Trophoblast cell (in vitro differentiated cells and primary cell): ENCODE results near the gene RNU1-1.
"Not testable (repeated sequence)": the region's sequence is repeated elsewhere in the genome, so short reads cannot be mapped to it uniquely, and the experiment has no call there.

Source experiments
- DNase-seq, 2 donors: peaks; one replicate each; pipeline ENCODE4 v3.0.0-alpha.2; 2016
- H2AFZ ChIP-seq: 2 replicates; pipeline ENCODE4 v1.6.1; 2013; ENCODE audit warnings: low read length, moderate library complexity, mild to moderate bottlenecking; ENCODE audit not compliant: insufficient read depth, poor library complexity
- H2AK5ac ChIP-seq: 2 replicates; pipeline ENCODE4 v1.6.1; 2013; ENCODE audit warnings: mild to moderate bottlenecking, low read length
- H2BK120ac ChIP-seq: 2 replicates; pipeline ENCODE4 v1.6.1; 2013; ENCODE audit warnings: low read length, mild to moderate bottlenecking, moderate library complexity; ENCODE audit not compliant: insufficient read depth, poor library complexity
- H2BK12ac ChIP-seq: 2 replicates; pipeline ENCODE4 v1.6.1; 2013; ENCODE audit warnings: mild to moderate bottlenecking, low read length, moderate library complexity
- H2BK5ac ChIP-seq: 2 replicates; pipeline ENCODE4 v1.6.1; 2013; ENCODE audit warnings: low read length, low read depth, moderate library complexity, mild to moderate bottlenecking; ENCODE audit not compliant: poor library complexity
- H3K14ac ChIP-seq: 2 replicates; pipeline ENCODE4 v1.6.1; 2013; ENCODE audit warnings: mild to moderate bottlenecking, low read length
- H3K18ac ChIP-seq: 2 replicates; pipeline ENCODE4 v1.6.1; 2013; ENCODE audit warnings: mild to moderate bottlenecking, low read length
- H3K23ac ChIP-seq: 2 replicates; pipeline ENCODE4 v1.6.1; 2013; ENCODE audit warnings: low read length
- H3K27ac ChIP-seq: 2 replicates; pipeline ENCODE4 v1.5.1; 2013; ENCODE audit warnings: low read depth, mild to moderate bottlenecking, inconsistent platforms, low read length, moderate library complexity
- H3K27me3 ChIP-seq: 2 replicates; pipeline ENCODE4 v1.6.1; 2013; ENCODE audit warnings: inconsistent platforms, mild to moderate bottlenecking, low read length, moderate library complexity; ENCODE audit not compliant: insufficient read depth
- H3K36me3 ChIP-seq, 2 experiments: 1 replicate in 1 of 2; 2 replicates in 1 of 2; pipeline ENCODE4 v1.6.1; 2013; ENCODE audit warnings: low read length in 2 of 2, mild to moderate bottlenecking in 2 of 2, moderate library complexity in 1 of 2; ENCODE audit not compliant: insufficient read depth in 2 of 2, control insufficient read depth in 1 of 2
- H3K4ac ChIP-seq: 2 replicates; pipeline ENCODE4 v1.6.1; 2013; ENCODE audit warnings: low read depth, mild to moderate bottlenecking, low read length, moderate library complexity
- H3K4me1 ChIP-seq, 2 experiments: 1 replicate in 1 of 2; 2 replicates in 1 of 2; pipeline ENCODE4 v1.6.1; 2013; ENCODE audit warnings: low read length in 2 of 2, mild to moderate bottlenecking in 2 of 2, moderate library complexity in 1 of 2; ENCODE audit not compliant: insufficient read depth in 2 of 2, control insufficient read depth in 1 of 2
- H3K4me2 ChIP-seq: 2 replicates; pipeline ENCODE4 v1.6.1; 2013; ENCODE audit warnings: inconsistent platforms, mild to moderate bottlenecking, low read length, moderate library complexity
- H3K4me3 ChIP-seq: 2 replicates; pipeline ENCODE4 v1.5.1; 2013; ENCODE audit warnings: mild to moderate bottlenecking, low read depth, low read length, inconsistent platforms
- H3K79me1 ChIP-seq: one replicate; pipeline ENCODE4 v1.6.1; 2013; ENCODE audit warnings: low read length
- H3K79me2 ChIP-seq: 2 replicates; pipeline ENCODE4 v1.6.1; 2013; ENCODE audit warnings: low read length, mild to moderate bottlenecking; ENCODE audit not compliant: control insufficient read depth, insufficient read depth, poor library complexity
- H3K9ac ChIP-seq: 2 replicates; pipeline ENCODE4 v1.6.1; 2013; ENCODE audit warnings: mild to moderate bottlenecking, low read length
- H3K9me3 ChIP-seq: 2 replicates; pipeline ENCODE4 v1.6.1; 2013; ENCODE audit warnings: low read depth, mild to moderate bottlenecking, control low read depth, inconsistent platforms, low read length; ENCODE audit not compliant: insufficient read depth
- H4K12ac ChIP-seq: 2 replicates; pipeline ENCODE4 v1.6.1; 2013; ENCODE audit warnings: low read depth, mild to moderate bottlenecking, low read length, moderate library complexity
- H4K8ac ChIP-seq: 2 replicates; pipeline ENCODE4 v1.6.1; 2013; ENCODE audit warnings: low read depth, mild to moderate bottlenecking, low read length, moderate library complexity
- H4K91ac ChIP-seq: one replicate; pipeline ENCODE4 v1.6.1; 2013; ENCODE audit warnings: low read depth, mild to moderate bottlenecking, low read length, moderate library complexity
- WGBS: extraction: QIAGEN DNeasy Blood & Tissue Kit; methylation state at CpG from one replicate; pipeline ENCODE4 v1.1.7; 2013; ENCODE audit warnings: missing lambda C conversion rate; ENCODE audit not compliant: insufficient read length, insufficient coverage; ENCODE audit errors: extremely low coverage; 5-methylcytosine and 5-hydroxymethylcytosine counted together

The RNU1-1 gene

GRCh38 chr1:16547502-16548241 is 33.6 kb upstream of the RNU1-1 start:
- not testable (repeated sequence) for H2BK12ac ChIP-seq, H3K27ac ChIP-seq, H2BK5ac ChIP-seq, H4K12ac ChIP-seq, H3K4me3 ChIP-seq, H3K9ac ChIP-seq, H3K18ac ChIP-seq, H4K91ac ChIP-seq, H3K14ac ChIP-seq, H3K9me3 ChIP-seq, H3K79me2 ChIP-seq, H3K4ac ChIP-seq, H3K79me1 ChIP-seq, H3K4me2 ChIP-seq, DNase-seq, H2BK120ac ChIP-seq, H3K4me1 ChIP-seq, H4K8ac ChIP-seq, H3K27me3 ChIP-seq, H3K36me3 ChIP-seq, H2AK5ac ChIP-seq, H3K23ac ChIP-seq, H2AFZ ChIP-seq
- no CpG with 5 or more reads among the region's 41 CpGs for WGBS

GRCh38 chr1:16545682-16546095 is 31.6 kb upstream of the RNU1-1 start:
- H3K14ac ChIP-seq, H4K91ac ChIP-seq, H2BK12ac ChIP-seq, H3K18ac ChIP-seq, H2BK5ac ChIP-seq, H3K36me3 ChIP-seq, H3K79me1 ChIP-seq, H3K4me3 ChIP-seq, H2BK120ac ChIP-seq, H3K4me1 ChIP-seq, H3K27me3 ChIP-seq, H2AFZ ChIP-seq, H3K4ac ChIP-seq, H4K12ac ChIP-seq, H3K4me2 ChIP-seq, H2AK5ac ChIP-seq, H3K9ac ChIP-seq, H3K27ac ChIP-seq, H3K23ac ChIP-seq, H3K79me2 ChIP-seq, H4K8ac ChIP-seq, H3K9me3 ChIP-seq: not testable (repeated sequence)
- DNase-seq: peak; percentile 71 to 79
- WGBS: no CpG with 5 or more reads among the region's 16 CpGs

DNA sequence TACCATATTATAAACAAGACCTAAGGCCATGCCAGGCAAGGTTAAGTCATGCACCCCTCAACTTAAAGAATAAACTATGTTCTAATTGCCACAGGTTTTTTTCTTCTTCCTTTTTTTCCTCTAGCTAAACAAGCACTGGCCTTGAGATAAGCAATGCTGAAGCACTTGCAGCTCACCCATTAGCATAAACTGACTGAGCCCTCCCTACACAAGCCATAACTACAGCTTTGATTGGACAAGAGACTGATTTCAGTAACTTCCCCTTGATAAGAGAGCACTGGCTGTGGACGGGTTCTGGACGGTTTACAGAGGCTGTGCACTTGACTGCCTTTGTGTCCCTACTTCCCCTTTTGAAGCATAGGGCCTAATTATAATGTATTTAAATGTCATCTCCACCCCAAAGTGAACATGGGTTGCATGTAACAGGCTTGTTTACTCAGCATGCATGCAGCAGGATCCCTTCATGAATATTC is 26.4 kb upstream of the RNU1-1 start:
- not testable (repeated sequence) for H3K4ac ChIP-seq, H3K79me1 ChIP-seq, H3K18ac ChIP-seq, H4K91ac ChIP-seq, H3K9ac ChIP-seq, H3K4me2 ChIP-seq, DNase-seq, H4K12ac ChIP-seq, H2BK12ac ChIP-seq, H2AK5ac ChIP-seq, H2BK5ac ChIP-seq, H3K79me2 ChIP-seq, H3K14ac ChIP-seq, H4K8ac ChIP-seq, H2BK120ac ChIP-seq, H3K36me3 ChIP-seq, H3K27me3 ChIP-seq, H3K27ac ChIP-seq, H3K4me1 ChIP-seq, H3K9me3 ChIP-seq, H3K23ac ChIP-seq, H2AFZ ChIP-seq, H3K4me3 ChIP-seq
- WGBS: no CpG with 5 or more reads among the region's 2 CpGs

GRCh38 chr1:16537528-16537927 is 23.4 kb upstream of the RNU1-1 start:
- H2BK12ac ChIP-seq, H3K23ac ChIP-seq, H3K9me3 ChIP-seq, DNase-seq, H4K91ac ChIP-seq, H3K79me1 ChIP-seq, H3K9ac ChIP-seq, H2BK5ac ChIP-seq, H3K27ac ChIP-seq, H3K27me3 ChIP-seq, H4K12ac ChIP-seq, H2AK5ac ChIP-seq, H3K18ac ChIP-seq, H3K4me1 ChIP-seq, H2AFZ ChIP-seq, H3K4me2 ChIP-seq, H3K14ac ChIP-seq, H2BK120ac ChIP-seq, H3K4me3 ChIP-seq, H3K36me3 ChIP-seq, H3K79me2 ChIP-seq, H3K4ac ChIP-seq, H4K8ac ChIP-seq: not testable (repeated sequence)
- no CpG with 5 or more reads among the region's 6 CpGs for WGBS
